GM12874 (cell line): ENCODE measurements around the gene WNT9B.
A peak's percentile ranks its signal among the peaks of the same experiment; 100 is the strongest.

Experiments
- CTCF ChIP-seq: IDR thresholded peaks from 2 replicates; pipeline ENCODE4 v1.5.1; 2011; ENCODE audit warnings: low read depth, mild to moderate bottlenecking, control low read depth, low read length, moderate library complexity; ENCODE audit not compliant: insufficient read depth

The WNT9B gene

GRCh38 chr17:46818929-46819859 is 32.2 kb upstream of the WNT9B start:
- no peak for TF ChIP-seq CTCF

GRCh38 chr17:46819906-46820351 is 31.5 kb upstream of the WNT9B start:
- no peak for TF ChIP-seq CTCF

GRCh38 chr17:46820592-46821450 is 30.6 kb upstream of the WNT9B start:
- TF ChIP-seq CTCF: no peak

GRCh38 chr17:46821482-46822387 is 29.6 kb upstream of the WNT9B start:
- no peak for TF ChIP-seq CTCF

GRCh38 chr17:46822388-46822921 is 28.9 kb upstream of the WNT9B start:
- peak; percentile 78 for TF ChIP-seq CTCF

- no peak for TF ChIP-seq CTCF
These were observed 27.7 kb upstream of the WNT9B start for GRCh38 chr17:46823657-46824056.
